Right forelimb (tissue), 1 donor: ENCODE results near the gene ACIN1.

Experiments
- DNase-seq: peaks from one replicate; pipeline ENCODE4 v3.0.0-alpha.2; 2018

ACIN1 gene, protein sequence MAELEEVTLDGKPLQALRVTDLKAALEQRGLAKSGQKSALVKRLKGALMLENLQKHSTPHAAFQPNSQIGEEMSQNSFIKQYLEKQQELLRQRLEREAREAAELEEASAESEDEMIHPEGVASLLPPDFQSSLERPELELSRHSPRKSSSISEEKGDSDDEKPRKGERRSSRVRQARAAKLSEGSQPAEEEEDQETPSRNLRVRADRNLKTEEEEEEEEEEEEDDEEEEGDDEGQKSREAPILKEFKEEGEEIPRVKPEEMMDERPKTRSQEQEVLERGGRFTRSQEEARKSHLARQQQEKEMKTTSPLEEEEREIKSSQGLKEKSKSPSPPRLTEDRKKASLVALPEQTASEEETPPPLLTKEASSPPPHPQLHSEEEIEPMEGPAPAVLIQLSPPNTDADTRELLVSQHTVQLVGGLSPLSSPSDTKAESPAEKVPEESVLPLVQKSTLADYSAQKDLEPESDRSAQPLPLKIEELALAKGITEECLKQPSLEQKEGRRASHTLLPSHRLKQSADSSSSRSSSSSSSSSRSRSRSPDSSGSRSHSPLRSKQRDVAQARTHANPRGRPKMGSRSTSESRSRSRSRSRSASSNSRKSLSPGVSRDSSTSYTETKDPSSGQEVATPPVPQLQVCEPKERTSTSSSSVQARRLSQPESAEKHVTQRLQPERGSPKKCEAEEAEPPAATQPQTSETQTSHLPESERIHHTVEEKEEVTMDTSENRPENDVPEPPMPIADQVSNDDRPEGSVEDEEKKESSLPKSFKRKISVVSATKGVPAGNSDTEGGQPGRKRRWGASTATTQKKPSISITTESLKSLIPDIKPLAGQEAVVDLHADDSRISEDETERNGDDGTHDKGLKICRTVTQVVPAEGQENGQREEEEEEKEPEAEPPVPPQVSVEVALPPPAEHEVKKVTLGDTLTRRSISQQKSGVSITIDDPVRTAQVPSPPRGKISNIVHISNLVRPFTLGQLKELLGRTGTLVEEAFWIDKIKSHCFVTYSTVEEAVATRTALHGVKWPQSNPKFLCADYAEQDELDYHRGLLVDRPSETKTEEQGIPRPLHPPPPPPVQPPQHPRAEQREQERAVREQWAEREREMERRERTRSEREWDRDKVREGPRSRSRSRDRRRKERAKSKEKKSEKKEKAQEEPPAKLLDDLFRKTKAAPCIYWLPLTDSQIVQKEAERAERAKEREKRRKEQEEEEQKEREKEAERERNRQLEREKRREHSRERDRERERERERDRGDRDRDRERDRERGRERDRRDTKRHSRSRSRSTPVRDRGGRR

DNA sequence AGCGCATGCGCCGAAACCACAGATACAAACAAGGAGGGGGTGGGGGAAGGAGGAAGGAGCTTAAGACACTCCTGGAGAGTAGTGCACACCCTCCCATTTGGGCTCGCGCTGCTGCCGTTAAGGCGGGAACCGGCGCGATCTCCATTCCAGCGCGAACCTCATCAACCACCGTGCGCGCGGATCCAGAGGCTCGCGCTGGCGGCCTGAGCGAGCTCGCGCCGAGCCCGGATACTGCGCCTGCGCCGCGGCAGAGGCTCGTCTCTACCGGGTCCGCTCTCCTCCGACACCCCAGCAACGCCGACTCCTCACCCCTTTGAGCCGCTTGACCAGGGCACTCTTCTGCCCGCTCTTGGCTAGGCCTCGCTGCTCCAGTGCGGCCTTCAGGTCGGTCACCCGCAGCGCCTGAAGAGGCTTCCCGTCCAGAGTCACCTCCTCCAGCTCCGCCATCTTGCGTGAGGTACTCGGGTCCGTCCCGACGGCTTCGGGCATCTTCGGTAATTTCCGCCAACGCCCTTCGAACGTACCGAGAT, at the start of gene ACIN1:
ACIN1 (minus strand) TSS at position 471 of the 530 bp plus-strand sequence; CDS start at position 447, 24 bp downstream.
- no peak for DNase-seq

DNA sequence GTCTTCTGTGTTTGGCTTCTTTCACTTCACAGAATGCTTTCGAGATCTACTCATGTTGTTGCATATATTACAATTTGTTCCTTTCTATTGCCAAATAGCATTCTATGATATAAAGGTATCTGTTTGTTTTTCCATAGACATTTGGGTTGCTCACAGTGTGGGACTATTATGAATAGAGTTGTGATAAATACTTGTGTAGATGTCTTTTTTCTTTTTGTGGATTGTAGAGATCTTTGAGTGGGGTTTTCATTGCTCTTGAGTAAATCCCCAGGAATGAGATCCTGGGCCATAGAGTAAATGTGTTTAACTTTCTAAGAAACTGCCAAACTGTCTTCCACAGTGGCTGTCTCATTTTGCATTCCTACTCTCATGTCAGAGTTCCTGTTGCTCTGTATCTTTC, 49.0 kb upstream of the ACIN1 start:
- no peak for DNase-seq

DNA sequence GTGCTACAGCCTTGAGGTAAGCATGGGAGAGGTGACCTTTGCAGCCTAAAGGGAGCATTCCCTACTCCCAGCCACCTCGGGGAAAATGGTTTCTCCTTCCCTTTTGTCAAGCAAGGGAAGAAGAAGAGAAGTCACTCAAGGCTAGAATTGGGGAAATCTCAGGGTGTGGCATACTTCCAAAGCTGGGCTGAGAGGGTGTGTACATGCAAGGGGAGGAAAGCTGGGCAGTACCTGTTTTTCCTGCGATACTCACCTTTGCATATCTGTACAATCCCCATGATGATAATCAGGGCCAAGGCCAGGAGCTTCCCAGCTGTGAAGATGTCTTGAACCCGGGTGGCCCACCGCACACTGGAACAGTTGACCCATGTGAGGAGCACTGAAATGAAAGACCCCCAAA, 47.9 kb upstream of the ACIN1 start:
- no peak for DNase-seq

DNA sequence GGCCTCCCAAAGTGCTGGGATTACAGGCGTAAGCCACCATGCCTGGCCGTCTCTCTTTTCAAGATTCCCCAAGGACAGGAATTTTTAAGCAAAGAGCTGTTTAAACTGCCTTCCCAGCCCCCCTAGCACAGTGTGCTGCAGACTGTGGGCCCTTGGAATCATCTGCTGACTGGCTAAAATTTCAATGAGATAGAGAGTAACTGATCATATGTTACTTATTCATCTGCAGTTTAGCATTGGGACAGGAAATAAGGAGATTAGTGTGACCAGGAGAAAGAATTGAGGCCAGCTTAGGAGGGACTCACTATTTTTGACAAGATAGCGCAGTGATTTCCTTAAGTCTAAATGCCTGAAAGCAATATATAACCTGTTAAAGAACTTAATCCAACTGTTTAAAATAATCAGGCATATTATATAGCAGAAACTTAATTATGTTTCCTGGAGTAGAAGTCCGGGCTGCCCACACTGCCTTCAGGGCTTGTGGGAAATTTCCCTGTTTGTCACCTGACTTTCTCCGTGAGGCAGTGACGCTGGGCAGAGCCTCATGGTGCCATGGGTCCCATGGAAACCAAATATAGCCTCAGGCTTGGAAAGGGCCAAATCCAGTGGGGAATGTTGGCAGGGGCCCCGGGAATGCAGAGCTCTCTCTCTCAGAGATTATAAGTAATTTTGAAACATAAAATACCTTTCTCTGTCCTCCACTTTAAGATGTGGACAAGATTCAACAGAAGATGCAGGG, 46.9 kb upstream of the ACIN1 start:
- DNase-seq, result peak; percentile 60

DNA sequence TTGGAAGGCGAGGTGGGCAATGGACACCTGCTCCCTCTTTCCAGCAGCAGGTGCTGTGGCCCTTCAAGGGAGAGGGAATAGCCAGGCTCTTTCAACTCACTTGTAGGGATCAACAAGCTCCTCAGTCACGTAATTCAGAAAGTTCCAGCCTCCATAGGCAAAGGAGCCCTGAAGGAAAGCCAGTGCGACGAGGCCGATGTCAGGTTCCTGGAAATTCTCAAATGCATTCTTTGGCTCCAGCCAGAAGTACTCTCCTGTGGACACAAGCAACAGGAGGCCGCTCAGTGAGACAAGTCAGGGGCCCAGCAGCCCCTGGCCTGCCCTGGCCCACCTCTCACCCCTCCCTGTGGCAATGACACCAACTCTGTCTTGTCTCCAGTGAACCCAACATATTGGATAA, 45.4 kb upstream of the ACIN1 start:
- no peak for DNase-seq

DNA sequence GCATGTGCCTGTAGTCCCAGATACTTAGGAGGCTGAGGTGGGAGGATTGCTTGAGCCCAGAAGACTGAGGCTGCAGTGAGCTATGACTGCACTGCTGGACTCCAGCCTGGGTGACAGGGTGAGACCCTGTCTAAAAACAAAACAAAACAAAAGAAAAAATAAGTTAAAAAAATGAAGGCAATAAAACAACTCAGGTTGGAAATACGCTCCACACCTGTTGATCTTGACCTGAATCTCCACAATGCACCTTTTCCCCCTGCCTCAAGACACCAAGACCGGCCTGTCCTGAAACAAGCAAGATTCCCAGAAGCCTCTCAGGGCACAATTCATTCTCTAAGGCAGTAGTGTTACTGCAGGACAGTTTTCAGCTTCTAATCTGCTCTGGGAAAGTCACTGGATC, 44.9 kb upstream of the ACIN1 start:
- no peak for DNase-seq

DNA sequence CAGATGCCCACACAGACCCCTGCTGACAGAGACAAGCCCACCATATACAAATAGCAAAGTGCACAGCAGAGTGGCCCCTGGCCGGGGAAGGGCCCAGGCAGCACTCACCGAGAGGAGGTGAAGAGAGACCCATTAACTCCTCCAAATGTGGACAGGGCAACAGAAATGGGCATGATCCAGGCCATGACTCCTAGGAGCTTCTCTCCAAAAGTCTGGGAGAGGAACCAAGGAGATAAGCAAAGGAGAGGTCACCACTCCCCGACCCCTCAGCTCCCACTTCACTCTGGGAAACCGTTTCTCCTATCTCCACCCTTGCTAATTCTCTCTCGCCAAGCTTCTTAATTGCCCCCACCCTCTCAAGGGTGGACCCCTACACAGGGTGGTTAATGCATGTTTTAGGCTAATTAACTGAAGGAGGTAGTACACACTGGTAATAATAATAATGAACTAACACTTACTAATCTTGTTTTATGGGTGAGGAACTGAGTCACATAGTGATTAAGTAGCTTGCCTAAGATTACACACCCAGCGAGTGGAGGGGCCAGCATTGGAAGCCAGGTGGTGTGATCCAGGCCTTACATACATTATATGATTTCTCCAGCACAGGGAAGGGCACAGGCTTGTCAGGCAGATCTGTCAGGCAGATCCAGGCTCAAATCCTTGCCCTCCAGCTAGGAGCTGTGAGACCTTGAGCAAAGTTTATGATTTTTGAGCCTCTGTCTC, 43.0 kb upstream of the ACIN1 start:
- DNase-seq, result no peak

DNA sequence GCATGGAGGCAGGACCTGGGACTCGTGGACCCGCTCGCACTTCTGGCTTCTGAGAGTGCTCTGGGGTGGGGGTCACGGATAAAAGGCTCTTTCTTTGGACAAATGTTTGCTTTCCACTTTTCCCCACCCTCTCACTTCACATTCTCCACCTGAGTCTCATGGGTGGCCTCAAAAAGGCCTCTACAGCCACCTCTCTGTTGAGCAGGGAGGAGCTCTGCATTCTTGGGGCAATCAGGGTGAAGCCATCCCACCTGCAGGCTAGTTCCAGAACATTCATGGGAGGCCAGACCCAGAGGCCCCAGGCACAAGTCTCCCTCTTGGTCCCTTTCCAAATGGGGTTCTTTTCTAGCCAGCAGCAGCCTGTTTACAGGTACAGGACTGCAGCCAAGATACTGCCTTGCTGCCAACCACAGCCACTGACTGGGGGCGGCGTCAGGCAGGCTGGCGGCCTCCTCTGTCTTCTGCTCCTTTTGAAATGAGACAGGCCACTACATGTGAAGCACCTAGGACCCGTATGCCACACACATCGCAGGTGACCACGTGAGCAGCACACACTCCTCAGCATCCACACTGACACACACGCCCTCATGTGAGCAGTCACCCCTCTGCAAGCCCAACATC, 42.4 kb upstream of the ACIN1 start:
- no peak for DNase-seq

DNA sequence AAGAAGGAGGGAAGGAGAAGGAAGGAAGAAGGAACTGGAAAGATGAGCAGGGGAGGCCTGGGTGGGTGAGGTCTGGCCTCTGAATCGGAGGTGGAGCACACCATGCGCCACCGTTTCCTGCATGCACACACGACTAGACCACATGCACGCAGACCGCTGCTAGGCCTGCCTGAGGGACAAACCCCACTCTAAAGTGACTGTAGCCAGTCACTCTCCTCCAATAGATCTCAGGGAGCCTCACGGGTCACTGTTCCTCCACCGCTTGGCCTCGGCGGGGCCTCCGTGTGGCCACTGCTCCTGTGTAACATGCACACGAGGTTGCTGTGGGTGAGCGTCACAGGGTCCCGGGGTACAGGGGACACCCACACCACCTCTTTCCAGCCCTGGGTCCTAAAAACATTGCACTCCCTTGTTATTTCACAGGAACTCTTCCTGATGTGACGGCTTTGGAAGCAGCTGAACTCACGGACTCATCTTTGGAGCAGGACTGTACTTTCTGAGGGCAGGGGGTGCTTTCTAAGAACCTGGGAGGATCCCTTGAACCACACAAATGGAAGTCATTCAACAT, 41.7 kb upstream of the ACIN1 start:
- DNase-seq, result no peak

DNA sequence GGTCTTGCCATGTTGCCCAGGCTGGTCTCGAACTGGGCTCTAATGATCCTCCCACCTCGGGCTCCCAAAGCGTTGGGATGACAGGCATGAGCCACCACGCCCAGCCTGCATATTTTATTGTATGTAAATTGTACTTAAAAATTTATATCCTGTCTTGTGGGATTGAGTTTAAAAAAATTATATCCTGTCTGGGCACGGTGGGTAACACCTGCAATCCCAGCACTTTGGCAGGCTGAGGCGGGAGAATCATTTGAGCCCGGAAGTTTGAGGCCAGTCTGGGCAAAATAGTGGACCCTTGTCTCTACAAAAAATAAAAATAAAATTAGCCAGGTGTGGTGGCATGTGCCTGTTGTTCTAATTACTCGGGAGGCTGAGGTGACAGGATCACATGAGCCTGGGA, 38.0 kb upstream of the ACIN1 start:
- DNase-seq, result no peak

DNA sequence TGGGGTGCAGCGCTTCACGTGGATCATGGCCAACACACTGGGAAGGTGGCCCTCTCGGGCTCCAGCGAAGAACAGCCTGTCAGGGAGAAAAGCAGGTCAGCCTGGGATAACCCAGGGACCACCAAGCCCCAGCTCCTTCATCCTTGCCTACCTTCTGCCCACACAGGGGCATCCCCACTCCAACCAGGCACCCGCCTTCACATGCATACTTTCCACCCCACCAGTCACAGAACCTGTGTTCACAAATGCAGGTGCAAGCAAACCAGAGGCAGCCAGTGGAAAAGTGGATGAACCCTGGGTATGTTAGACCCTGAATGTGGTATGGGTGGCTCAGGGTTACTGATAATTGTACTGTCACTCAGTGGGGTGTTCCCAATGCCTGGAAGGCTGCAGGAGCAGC, 36.5 kb upstream of the ACIN1 start:
- no peak for DNase-seq

DNA sequence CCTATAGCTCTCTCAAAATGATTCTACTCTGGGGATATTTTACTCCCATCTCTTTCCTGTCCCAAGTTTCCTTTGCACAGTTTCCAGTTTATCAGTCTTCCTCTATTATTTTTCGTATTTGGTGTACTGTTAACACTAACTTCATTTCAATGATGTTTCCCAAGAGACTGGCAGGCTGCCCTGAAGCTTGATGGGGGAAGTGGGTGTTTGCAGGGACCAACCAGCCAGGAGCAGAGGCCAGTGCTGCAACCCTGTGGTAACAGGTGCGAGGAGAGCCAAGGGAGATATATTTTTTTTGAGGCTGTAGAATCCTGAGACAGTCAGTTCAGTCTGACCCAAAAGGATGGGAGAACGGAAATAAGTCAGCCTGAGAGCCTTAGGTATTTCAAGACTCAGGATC, 35.9 kb upstream of the ACIN1 start:
- DNase-seq, result no peak

DNA sequence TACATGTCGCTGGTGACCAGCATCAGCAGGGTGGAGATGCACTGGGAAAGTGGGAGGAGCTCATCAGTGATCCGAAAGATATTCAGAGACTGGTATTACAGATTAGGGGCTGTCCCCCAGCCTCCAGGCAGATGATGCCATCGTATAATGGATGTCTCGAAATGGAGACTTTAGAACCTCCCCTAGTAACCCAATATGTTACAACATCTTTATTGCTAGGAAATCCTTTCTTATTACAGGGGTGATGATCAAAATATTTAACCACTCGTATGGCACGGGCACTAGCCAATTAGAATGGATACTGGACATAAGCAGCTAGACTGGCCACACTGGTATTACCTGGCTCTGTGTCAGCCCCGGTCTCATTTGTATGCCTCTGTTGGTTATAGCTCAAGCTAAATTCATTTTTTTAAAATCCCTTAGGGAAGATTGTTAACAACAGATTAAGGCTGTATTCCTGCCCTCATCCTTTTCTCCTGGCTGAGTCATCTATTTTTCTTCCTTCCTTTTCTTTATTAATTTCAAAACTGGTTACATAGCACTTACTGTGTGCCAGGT, 34.9 kb upstream of the ACIN1 start:
- no peak for DNase-seq

DNA sequence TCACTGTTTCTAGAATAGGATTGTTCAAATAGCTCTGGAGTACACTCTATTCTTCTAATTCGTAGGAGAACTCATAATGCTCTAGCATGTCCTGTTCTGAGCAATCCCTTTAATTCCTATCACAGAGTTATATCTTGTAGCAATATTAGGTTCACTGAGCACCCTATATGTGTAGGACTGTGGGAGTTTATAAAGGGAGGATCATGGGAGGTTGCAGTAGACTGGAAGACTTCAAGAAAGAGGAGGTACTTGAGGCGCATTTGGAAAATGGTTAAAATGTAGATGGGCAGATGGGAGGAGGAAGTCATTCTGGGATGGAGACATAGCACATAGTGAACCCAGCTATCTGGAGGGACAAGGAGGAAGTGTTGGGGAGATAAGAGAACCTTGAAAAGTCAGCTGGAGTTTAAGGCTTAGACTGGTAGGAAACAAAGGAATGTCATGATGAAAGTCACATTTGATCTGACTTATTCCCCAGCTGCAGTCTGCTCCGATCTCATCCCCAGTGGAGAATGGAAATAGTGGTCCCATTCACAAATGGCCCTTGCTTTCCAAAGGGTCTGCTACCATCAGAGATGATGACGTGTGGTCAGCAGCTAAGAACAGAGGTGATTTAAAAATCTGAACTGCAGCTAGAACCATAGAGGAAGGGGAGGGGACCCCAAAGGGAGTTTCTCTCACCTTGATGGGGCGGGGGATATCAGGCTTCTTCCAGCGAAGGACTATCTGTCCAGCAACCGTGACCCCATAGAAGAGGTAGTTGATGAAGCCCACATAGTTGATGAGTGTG, 34.2 kb upstream of the ACIN1 start:
- no peak for DNase-seq

DNA sequence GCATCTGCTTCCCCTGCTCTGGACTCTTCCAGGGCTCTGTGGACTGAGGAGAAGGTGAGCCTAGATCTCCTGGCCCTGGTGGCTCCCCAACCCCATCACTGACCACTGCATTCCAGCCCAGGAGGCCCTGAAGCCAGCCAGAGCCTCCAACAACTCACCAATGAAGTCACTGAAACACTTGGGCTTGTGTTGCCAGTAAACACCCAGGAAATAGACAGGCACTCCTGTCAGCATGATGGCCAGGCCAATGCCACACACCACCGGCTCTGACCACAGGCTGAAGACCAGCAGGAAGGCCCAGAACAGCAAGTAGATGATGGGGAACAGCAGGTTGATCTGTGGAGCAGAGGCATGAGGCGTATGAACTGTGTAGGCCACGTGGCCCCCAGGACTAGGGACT, 32.9 kb upstream of the ACIN1 start:
- DNase-seq, result no peak

DNA sequence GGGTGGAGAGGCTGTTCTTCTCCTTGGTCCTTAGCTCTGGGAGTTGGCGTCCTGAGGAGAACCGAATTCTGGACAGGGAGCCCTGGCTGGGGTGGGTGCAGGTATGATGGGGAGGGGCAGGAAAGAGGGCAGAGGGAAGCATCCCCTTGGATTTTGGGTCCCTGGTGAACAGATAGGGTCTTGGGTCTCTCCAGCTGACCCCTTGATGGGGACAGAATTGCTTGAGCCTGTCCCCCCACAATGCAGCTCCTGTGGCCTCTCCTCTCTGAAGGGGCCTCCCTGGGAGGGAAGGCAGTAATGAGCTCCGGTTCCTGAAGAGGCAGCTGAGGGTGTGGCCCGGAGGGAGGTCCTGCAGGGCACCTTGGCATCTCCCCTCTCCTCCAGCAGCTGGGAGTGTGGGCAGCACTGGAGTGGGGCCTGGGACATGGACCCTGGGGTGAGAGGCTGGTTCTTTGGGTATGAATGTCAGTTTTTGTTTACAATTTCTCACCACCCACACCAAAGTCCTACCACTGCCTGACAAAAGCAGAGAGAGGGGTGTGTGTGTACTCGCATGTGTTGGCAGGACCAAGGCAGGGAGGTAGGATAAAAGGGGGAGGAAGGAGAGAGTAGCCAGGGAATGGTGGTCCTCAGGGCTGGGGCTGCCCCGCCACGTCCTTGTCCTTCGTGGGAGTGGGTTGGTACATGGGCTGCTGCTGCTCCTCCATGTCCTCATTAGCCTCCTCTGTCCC, 31.8 kb upstream of the ACIN1 start:
- DNase-seq, result no peak

DNA sequence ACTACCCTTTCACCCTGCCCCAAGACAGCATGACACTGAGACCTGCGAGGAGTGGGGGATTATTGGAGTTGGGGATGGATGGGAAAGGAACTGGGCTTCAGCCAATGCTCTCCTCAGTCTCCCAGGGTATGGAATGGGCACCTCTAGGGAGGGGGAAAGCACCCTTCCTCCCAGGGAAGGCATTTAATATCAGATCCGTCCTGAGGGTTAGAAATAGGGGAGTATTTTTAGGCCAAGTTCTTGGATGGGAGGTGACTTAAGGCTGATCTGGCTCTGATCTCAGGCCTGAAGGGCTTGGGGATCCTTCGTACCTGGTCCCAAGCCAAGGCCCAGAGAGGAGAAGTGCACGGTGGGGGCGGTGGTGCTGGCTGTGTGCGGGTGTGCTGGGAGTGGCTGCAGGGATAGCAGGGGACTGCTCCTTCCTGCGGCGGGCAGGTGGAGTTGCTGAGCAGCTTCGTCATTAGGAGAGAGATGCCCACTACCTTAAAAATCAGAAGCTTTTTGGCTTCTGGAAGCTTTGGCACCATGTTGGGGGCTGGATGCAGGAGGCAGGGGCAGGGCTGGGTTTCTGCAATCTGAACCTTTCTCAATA, 31.1 kb upstream of the ACIN1 start:
- no peak for DNase-seq

DNA sequence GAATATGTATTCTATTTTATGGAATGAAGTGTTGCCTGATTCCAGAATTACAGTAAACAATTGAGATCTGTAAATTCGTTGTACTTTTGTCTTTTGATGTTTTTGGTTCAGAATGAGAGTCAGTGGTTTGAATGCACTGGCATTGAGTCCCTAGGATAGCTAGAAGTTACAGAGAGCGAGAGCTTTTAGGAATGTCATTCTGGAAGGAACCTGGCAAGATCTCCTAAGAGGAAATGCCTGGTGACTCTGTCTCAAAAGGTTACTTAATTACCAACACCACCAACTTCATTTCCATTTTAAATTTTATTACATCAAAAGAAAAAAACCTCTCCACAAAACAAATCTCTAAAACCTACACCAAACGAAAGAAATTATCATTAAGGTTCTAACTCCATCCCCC, 30.1 kb upstream of the ACIN1 start:
- no peak for DNase-seq
